HG03039 (cell line): ENCODE results near the gene GREB1.

Source experiments
- ATAC-seq: cut with Tn5 transposase; IDR thresholded peaks from one replicate; pipeline ENCODE4 v1.9.1; 2021; ENCODE audit warnings: mild to moderate bottlenecking, moderate library complexity; ENCODE audit not compliant: unreplicated experiment

GREB1 gene

GRCh38 chr2:11507517-11507916 lies 26.3 kb upstream of the GREB1 start:
- ATAC-seq, result no peak

- no peak for ATAC-seq
These were observed 25.6 kb upstream of the GREB1 start for GRCh38 chr2:11508279-11508678.

GRCh38 chr2:11509657-11510360 lies 24.0 kb upstream of the GREB1 start:
- ATAC-seq, result no peak

- ATAC-seq, result no peak
These were observed 21.4 kb upstream of the GREB1 start for GRCh38 chr2:11512431-11512830.

- ATAC-seq, result no peak
These were observed 20.5 kb upstream of the GREB1 start for GRCh38 chr2:11513319-11513718.

- no peak for ATAC-seq
These were observed 19.6 kb upstream of the GREB1 start for GRCh38 chr2:11514081-11514730.

- no peak for ATAC-seq
These were observed 18.9 kb upstream of the GREB1 start for GRCh38 chr2:11514904-11515303.

- ATAC-seq, result no peak
These were observed 18.3 kb upstream of the GREB1 start for GRCh38 chr2:11515490-11515981.

- ATAC-seq, result no peak
These were observed 16.7 kb upstream of the GREB1 start for GRCh38 chr2:11516984-11517648.

- no peak for ATAC-seq
These were observed 15.9 kb upstream of the GREB1 start for GRCh38 chr2:11517906-11518305.

- ATAC-seq, result no peak
These were observed 13.7 kb upstream of the GREB1 start for GRCh38 chr2:11520092-11520693.

- no peak for ATAC-seq
These were observed 12.1 kb upstream of the GREB1 start for GRCh38 chr2:11521775-11522174.

GRCh38 chr2:11524470-11524869 lies 9.4 kb upstream of the GREB1 start:
- no peak for ATAC-seq

- no peak for ATAC-seq
These were observed 8.1 kb upstream of the GREB1 start for GRCh38 chr2:11525762-11526161.

- no peak for ATAC-seq
These were observed 6.8 kb upstream of the GREB1 start for GRCh38 chr2:11527001-11527400.

- no peak for ATAC-seq
These were observed 5.6 kb upstream of the GREB1 start for GRCh38 chr2:11528228-11528627.

- no peak for ATAC-seq
These were observed 2.9 kb upstream of the GREB1 start for GRCh38 chr2:11530864-11531465.

GRCh38 chr2:11532416-11533055 lies 1.3 kb upstream of the GREB1 start:
- ATAC-seq, result no peak

GRCh38 chr2:11534071-11534745 lies 363 bp downstream of the GREB1 start:
- no peak for ATAC-seq
